ENCODE measurements around the gene MDH2. TPM values are rescaled to one million over a fixed set of nuclear protein-coding genes. Genes with fewer than 3 reads are reported as not detected.

The MDH2 gene
- total and polyA plus RNA-seq, 10 of the 15 experiments (the other 5 are each of a cell fraction or from before 2014, with no cell fraction given) = 106 to 530 (median 202) TPM

DNA sequence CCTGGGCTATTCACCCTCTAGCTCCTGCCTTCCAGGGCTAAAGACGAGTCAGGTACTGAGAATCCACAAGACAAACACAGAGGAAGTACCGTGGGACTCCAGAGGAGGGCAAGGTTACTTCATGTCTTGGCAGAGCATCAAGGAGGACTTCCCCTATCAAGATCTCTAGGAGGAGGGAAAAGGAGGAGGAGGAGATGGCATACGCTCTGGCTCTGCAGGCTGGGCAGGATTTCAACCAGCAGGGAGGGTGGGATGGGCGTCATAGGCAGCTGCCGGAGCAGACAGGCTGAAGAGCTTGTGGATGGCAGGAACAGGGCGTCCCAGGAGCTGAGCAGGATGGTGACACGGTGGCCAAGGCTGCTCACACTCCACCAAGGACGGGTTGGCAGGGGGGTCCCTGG, 21.3 kb downstream of the MDH2 start:
- H3K4me3 ChIP-seq = no peak overlapping the region
- H2AFZ ChIP-seq (ENCODE audit: control insufficient read depth, low read depth, low read length) = no peak overlapping the region
- H3K9me3 ChIP-seq (replicated peaks; ENCODE audit: control insufficient read depth, insufficient read depth, low read length) = no peaks in the 10 kb centered on the region
- no peaks in the 10 kb centered on the region; the same call in 1 of the 2 replicates for H3K4me1 ChIP-seq (ENCODE audit: control insufficient read depth, insufficient read depth, low read length)
- FAIRE-seq (no peak), ATAC-seq (peak; percentile 27; the same call in 1 of the 3 replicates), DNase-seq (ENCODE audit: low read depth, low spot score) (no peak)
- ChIA-PET SMC1A (ENCODE audit: uncharacterized antibody, unreplicated experiment) (no interaction called here), POLR2A (no interaction called here), CTCF (no interaction called here), RAD21 (ENCODE audit: unreplicated experiment) (no interaction called here)
- in situ Hi-C loops (cut with MboI) = no loop called here
- no peak overlapping the region for H3K9ac ChIP-seq (ENCODE audit: control insufficient read depth, insufficient read depth, low read length)
- no peaks in the 10 kb centered on the region for H4K20me1 ChIP-seq (ENCODE audit: control insufficient read depth, insufficient read depth)
- intact Hi-C loops (cut with micrococcal nuclease; ENCODE audit: unreplicated experiment) = no loop called here
- 74% methylated on average over 6 of the region's 8 CpGs for WGBS (ENCODE audit: insufficient coverage, insufficient replicate concordance, low lambda C conversion rate, missing lambda C conversion rate)
- H3K27me3 ChIP-seq (replicated peaks in 1 of 2; ENCODE audit: control insufficient read depth in 2 of 2, insufficient read depth in 2 of 2, low read length in 1 of 2) = no peaks in the 10 kb centered on the region
- no peaks in the 10 kb centered on the region for H3K79me2 ChIP-seq (ENCODE audit: control insufficient read depth, insufficient read depth, low read length)
- no peak overlapping the region for H3K4me2 ChIP-seq (ENCODE audit: control insufficient read depth, insufficient read depth)
- no peak overlapping the region for H3K27ac ChIP-seq (ENCODE audit: control insufficient read depth, insufficient read depth)
- no TSS peak for BruUV-seq (replicated peaks)
- H3K36me3 ChIP-seq (ENCODE audit: control insufficient read depth in 2 of 2, insufficient read depth in 2 of 2, low read length in 1 of 2) = peaks cover 20% of the 10 kb centered on the region in 2 experiments
- TF ChIP-seq RAD21 (IDR thresholded peaks at IDR 0.05; ENCODE audit: insufficient read depth, low read depth, low read length) (peak; percentile 38; the same call in 1 of the 2 replicates), RFX5 (IDR thresholded peaks at IDR 0.05; ENCODE audit: low read depth, low read length) (no peak), YBX1 (IDR thresholded peaks at IDR 0.05) (no peak), SIX5 (IDR thresholded peaks at IDR 0.05; ENCODE audit: low read depth, low read length, severe bottlenecking) (no peak), NBN (IDR thresholded peaks at IDR 0.05) (no peak), TBL1XR1 (IDR thresholded peaks at IDR 0.05; ENCODE audit: low read depth, low read length) (no peak), NFYA (IDR thresholded peaks at IDR 0.05; ENCODE audit: borderline replicate concordance, low read depth, low read length) (no peak), ASH2L (IDR thresholded peaks at IDR 0.05; ENCODE audit: borderline replicate concordance, low read depth) (no peak), ZNF207 (IDR thresholded peaks at IDR 0.05; ENCODE audit: borderline replicate concordance) (no peak)
- TF ChIP-seq, protein P1, sequence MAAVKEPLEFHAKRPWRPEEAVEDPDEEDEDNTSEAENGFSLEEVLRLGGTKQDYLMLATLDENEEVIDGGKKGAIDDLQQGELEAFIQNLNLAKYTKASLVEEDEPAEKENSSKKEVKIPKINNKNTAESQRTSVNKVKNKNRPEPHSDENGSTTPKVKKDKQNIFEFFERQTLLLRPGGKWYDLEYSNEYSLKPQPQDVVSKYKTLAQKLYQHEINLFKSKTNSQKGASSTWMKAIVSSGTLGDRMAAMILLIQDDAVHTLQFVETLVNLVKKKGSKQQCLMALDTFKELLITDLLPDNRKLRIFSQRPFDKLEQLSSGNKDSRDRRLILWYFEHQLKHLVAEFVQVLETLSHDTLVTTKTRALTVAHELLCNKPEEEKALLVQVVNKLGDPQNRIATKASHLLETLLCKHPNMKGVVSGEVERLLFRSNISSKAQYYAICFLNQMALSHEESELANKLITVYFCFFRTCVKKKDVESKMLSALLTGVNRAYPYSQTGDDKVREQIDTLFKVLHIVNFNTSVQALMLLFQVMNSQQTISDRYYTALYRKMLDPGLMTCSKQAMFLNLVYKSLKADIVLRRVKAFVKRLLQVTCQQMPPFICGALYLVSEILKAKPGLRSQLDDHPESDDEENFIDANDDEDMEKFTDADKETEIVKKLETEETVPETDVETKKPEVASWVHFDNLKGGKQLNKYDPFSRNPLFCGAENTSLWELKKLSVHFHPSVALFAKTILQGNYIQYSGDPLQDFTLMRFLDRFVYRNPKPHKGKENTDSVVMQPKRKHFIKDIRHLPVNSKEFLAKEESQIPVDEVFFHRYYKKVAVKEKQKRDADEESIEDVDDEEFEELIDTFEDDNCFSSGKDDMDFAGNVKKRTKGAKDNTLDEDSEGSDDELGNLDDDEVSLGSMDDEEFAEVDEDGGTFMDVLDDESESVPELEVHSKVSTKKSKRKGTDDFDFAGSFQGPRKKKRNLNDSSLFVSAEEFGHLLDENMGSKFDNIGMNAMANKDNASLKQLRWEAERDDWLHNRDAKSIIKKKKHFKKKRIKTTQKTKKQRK (IDR thresholded peaks at IDR 0.05; ENCODE audit: low read depth, low read length) = no peak
- TF ChIP-seq, protein P2, sequence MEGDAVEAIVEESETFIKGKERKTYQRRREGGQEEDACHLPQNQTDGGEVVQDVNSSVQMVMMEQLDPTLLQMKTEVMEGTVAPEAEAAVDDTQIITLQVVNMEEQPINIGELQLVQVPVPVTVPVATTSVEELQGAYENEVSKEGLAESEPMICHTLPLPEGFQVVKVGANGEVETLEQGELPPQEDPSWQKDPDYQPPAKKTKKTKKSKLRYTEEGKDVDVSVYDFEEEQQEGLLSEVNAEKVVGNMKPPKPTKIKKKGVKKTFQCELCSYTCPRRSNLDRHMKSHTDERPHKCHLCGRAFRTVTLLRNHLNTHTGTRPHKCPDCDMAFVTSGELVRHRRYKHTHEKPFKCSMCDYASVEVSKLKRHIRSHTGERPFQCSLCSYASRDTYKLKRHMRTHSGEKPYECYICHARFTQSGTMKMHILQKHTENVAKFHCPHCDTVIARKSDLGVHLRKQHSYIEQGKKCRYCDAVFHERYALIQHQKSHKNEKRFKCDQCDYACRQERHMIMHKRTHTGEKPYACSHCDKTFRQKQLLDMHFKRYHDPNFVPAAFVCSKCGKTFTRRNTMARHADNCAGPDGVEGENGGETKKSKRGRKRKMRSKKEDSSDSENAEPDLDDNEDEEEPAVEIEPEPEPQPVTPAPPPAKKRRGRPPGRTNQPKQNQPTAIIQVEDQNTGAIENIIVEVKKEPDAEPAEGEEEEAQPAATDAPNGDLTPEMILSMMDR (IDR thresholded peaks at IDR 0.05 in 2 of 3, conservative IDR thresholded peaks at IDR 0.05 in 1 of 3; ENCODE audit: control insufficient read depth in 2 of 3, extremely low read depth in 1 of 3, insufficient read depth in 1 of 3, low read depth in 3 of 3, low read length in 3 of 3) = peak in 1 of 3 experiments; percentile 15; a peak in 1 of 6 replicates
- TF ChIP-seq, protein P3, sequence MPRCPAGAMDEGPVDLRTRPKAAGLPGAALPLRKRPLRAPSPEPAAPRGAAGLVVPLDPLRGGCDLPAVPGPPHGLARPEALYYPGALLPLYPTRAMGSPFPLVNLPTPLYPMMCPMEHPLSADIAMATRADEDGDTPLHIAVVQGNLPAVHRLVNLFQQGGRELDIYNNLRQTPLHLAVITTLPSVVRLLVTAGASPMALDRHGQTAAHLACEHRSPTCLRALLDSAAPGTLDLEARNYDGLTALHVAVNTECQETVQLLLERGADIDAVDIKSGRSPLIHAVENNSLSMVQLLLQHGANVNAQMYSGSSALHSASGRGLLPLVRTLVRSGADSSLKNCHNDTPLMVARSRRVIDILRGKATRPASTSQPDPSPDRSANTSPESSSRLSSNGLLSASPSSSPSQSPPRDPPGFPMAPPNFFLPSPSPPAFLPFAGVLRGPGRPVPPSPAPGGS (IDR thresholded peaks at IDR 0.05; ENCODE audit: borderline replicate concordance, insufficient read depth, low read depth, low read length, poor library complexity, severe bottlenecking) = no peak
